Suppressor macrophage treated with lipopolysaccharide for 1 hour (primary cell): ENCODE data around the gene PC.

Experiments used
- DNase-seq, 3 donors: peaks; one replicate each; pipeline ENCODE4 v3.0.0-alpha.2; 2020 to 2022

Gene PC

DNA sequence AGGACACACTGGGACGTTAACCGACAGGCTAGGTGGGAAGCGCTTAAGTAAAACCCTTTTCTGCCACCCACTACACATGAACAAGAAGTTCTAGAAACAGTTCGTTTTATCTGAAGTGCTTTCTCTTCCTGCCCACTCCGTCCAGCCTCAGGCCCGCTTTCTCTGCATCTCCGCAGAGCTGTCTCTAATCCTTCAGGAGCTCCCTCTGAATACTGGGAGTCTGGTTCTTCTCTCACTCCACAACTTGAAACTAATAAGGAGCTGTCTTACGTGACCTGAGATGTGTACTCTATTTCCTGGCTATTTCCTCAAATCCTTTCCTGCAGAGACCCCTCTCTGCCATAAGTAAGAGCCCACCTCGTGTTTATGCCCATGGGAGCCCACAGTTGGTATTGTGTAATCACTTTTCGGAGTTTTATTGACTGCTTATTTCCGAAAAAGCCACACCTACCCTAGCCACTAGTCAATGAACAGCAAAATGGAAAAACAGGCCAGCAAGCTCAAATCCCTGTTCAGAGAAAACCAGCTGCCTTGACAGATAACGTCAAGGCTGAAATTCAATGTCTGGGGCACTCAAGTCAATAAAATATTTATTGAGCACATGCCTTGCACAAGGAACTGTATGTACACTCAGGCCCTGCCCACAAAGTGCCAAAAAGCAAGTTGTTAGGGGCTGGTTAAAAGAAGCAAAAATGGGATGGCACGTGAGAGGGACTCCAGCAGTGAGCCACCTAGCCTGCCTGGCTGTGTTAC lies 4.9 kb downstream of the PC start:
- DNase-seq: no peak

DNA sequence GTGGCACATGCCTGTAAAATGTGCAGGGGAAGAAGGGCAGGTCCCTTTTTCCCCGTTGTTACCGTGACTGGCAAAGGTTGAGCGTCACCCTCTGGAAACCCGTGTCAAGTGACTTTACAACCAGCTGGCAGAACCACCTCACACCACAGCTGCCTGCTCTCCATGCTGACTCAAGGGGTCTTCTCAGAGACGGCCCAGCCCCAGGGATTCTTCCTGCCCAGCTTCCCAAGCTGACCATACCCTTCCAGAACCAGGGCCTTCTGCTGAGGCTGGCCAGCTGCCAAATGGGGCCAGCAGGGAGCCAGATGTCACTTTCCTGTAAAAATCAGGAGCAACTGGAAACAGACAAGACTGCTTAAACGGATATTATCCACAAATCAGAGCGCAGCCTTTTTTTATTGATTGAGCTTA lies 6.3 kb downstream of the PC start:
- no peak for DNase-seq

- no peak for DNase-seq
Observed at GRCh38 chr11:66951135-66951534, 7.0 kb downstream of the PC start.

DNA sequence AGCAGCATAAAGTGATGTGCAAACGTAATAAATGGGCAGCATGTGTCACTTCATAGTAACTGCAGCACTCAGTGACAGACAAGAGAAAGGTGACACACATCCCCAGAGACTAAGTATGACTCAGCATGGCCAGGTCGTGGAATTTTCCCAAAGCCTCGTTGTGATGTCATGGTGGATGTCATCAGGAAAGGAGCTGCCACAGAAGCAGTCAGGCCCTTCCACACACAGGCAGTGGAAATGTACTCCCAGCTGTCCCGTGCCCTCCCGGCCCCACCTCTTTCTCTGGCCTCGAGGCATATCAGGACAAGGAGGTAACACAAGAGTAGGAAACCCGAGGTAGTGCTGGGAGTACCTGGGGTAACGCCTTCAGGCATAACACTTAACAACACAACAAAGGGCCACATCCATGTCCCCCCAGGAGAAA lies 8.1 kb downstream of the PC start:
- DNase-seq: peak; percentile 68 to 79 (median 78)

- no peak for DNase-seq
Observed at GRCh38 chr11:66938582-66939135, 19.5 kb downstream of the PC start.

DNA sequence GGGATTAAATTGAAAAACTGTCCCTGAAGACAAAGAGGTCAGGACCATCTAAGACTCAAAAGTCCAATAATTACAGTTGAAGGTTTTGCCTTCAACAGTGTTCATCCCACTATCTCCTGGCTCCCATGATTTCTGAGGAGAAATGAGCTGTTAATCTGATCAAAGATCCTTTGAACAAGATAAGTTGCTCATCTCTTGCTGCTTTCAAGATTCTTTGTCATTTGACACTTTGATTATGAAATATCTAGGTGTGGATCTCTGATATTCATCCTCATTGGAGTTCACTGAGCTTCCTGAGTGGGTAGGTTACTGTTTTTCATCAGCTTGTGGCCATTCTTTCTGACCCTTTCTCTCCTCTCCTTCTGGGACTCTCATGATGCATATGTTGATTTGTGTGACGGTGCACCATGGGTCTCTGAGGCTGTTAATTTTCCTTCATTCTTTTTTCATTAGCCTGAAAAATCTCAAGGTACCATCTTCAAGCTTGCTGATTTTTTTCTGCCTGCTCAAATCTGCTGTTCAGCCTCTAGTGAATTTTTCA lies 20.9 kb downstream of the PC start:
- no peak for DNase-seq

GRCh38 chr11:66936311-66936711 lies 21.9 kb downstream of the PC start:
- no peak for DNase-seq

- no peak for DNase-seq
Observed at GRCh38 chr11:66934950-66935779, 23.0 kb downstream of the PC start.

- DNase-seq: peak; percentile 24 to 44 (median 33)
Observed at GRCh38 chr11:66933531-66933930, 24.7 kb downstream of the PC start.

- no peak for DNase-seq
Observed at GRCh38 chr11:66932543-66932942, 25.6 kb downstream of the PC start.

GRCh38 chr11:66929753-66930152 lies 28.4 kb downstream of the PC start:
- no peak for DNase-seq

GRCh38 chr11:66924272-66924671 lies 33.9 kb downstream of the PC start:
- DNase-seq: no peak

GRCh38 chr11:66922551-66922950 lies 35.6 kb downstream of the PC start:
- DNase-seq: peak; percentile 52 to 59 (median 55)

DNA sequence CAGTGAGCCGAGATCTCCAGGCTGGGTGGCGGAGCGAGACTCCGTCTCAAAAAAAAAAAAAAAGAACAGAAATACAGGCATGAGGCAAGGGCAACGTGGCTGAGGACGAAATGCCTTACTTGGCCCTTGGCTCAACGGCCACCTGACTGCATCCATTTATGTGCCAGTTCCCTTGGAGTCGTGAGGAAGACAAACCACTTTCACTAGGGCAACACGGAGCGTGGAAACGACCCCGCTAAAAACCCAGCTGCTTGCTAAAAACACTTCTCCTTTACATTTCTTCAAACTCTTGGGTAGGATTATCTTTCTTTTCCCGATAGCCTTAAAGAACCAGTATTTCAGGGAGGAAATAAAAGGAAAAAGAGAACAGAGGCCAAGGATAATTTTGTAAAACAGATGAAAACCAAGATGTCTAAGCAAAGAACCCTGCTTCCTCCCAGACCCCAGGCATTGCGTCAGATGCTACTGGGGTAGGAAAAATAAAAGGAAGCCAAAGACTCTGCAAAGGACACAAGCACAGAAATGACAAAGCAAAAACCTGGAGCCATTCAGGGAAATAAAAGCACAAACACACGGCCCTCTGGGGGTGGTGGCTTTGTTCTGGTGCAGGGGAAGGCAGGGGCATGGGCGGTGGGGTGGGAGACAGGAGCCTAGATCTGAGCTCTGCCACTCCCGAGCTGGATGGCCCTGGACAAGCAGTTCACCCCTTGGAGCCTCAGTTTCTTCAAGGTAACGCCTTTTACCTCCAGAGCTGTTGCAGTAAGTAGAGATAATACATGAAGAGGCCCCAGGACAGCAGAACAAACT lies 37.0 kb downstream of the PC start:
- DNase-seq: peak; percentile 66 to 71 (median 67)

DNA sequence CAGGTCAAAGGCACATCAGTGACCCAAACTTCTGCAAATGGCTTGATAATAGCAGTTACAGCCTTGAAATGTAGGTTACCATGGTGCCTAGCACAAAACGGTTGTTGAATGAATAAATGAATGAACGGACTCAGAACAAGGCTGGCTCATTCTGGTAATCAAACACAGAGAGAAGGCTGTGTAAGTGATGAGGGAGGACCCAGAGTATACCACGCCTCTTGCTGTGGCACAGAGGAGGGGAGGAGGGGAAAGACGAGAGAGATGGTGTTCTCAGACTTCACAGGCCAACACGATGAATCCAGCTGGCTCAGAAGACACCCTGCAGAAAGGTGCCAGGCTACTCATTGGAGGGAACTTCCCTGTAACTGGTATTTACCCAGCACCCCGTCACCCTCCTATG lies 38.3 kb downstream of the PC start:
- no peak for DNase-seq

- peak; percentile 53 to 60 (median 59) for DNase-seq
Observed at GRCh38 chr11:66918741-66919140, 39.4 kb downstream of the PC start.

DNA sequence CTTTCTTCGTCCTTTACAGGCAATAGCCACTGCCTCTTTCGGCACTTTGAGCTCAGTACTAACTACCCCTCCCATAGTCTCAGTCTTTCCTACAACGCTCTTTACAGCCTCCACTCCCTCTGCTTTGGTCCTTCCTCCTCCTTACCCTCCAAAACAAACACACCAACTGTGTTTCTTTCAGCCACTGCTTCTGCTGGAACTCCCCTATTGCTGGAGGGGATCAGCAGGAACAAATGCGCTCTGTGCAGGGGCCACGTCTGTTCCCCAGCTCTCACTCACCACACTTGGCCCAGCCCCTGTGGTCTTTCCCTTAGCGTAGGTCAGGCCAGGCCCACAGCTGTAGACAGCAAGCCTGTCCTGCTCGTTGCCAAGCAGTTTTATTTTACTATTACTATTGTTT lies 42.3 kb downstream of the PC start:
- DNase-seq: peak in 1 of 3 donors; percentile 11

GRCh38 chr11:66915046-66915832 lies 42.9 kb downstream of the PC start:
- DNase-seq: peak in 1 of 3 donors; percentile 6

DNA sequence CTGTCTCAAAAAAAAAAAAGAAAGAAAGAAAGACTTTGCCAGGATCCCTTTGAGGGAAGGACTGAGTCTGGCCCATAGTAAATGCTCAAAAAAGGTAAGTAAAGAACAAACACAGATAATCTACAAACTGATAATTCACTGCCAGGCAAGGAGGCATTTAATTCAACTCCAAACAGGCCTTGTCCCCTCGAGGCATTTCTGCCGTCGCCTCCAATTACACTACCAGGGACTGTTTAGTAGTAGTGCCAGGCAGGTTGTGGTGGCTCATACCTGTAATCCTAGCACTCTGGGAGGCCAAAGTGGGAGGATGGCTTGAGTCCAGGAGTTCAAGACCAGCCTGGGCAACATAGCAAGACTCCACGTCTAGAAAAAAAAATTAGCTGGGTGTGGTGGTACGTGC lies 43.7 kb downstream of the PC start:
- DNase-seq: peak in 1 of 3 donors; percentile 5

DNA sequence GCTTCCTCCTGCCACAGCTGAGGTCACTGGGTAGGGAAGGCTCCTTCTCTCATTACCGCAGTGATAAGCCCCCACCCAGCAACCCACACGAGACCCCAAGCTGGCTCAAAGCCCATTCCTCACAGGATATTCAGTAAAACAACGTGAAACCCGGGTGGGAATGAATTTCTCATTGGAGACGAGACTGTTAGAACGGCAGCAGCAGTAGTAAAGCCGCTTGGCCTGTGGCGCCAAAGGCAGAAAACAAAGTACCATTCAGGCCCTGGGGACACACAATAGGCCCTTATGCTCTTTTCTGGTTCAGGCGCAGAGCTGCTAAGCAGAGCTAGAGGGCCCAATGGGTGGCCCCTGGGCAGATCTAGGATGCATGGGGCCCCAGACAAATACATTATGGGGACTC lies 45.3 kb downstream of the PC start:
- no peak for DNase-seq

DNA sequence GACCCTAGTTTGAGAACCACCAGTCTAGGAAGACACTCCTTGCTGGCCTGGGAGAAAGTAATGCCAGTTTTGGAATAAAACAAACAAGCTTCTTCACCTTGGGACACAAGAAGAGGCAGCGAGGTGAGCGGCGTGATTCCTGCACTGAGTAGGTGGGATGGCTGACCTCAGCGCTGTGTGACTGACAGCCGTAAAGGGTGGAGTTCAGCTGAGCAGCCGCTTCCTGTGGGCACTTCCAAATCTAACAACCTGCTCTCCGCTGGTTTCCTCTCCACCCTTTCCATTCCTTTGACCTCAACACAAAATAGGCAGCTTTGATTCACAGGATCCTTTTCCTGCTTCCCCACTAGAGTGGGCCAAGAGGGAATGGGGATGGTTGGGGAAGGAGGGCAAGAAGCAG lies 45.8 kb downstream of the PC start:
- peak in 1 of 3 donors; percentile 9 for DNase-seq

DNA sequence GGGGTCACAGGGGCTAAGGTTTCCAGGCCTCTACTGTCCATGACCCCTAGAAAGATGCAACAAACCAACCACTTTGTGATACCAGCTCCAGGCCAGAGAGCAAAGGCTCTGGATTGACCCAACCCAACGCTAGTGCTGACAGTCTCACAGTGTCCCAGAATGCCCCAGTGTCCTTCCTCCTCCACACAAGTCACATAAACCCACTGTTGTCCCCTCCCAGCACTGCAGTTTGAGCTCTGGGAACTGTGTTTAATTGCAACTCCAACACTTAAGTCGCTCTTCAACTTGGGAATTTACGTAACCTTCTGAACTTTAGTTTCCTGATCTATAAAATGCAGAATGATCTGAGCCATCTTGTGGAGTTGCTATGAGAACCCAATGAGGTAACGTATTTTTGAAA lies 47.5 kb downstream of the PC start:
- no peak for DNase-seq
